ENCODE data around the gene FHL2.

Gene FHL2

DNA sequence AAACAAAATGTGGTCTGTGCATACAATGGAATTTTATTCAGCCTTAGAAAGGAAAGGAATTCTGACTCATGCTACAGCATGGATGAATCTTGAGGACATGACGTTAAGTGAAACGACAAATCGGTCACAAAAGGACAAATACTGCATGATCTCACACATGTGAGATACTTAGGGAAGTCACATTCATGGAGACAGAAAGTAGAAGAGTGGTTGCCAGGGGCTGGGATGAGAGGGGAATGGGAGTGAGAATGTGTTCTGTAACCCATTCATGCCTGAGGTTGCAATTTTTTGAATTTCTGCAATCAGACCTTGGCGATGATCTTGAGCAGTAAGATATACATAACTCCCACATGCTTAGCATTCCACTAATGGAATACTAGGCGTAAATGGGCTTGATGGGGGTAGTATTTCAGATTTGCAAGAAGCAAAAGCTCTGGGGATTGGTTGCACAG, 22.0 kb downstream of the FHL2 start:
- no peak for FAIRE-seq

DNA sequence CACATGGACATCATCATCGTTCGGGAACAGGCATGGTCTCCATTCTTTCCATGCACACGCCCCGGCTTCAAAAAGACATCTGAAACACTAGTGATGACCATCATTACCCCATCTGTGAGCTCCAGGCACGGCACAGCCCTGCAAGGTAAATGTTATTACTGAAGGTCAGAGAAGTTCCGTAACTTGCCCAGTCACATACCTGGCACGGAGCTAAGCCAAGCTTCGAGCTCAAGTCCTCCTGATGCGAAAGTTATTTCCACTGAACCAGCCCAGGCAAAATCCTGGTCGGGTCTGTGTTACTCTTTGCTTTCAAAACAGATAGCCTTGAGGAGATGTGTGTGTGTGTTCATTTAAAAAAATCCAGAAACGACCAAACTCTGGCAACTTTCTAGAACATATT, 22.8 kb downstream of the FHL2 start:
- FAIRE-seq, result no peak

DNA sequence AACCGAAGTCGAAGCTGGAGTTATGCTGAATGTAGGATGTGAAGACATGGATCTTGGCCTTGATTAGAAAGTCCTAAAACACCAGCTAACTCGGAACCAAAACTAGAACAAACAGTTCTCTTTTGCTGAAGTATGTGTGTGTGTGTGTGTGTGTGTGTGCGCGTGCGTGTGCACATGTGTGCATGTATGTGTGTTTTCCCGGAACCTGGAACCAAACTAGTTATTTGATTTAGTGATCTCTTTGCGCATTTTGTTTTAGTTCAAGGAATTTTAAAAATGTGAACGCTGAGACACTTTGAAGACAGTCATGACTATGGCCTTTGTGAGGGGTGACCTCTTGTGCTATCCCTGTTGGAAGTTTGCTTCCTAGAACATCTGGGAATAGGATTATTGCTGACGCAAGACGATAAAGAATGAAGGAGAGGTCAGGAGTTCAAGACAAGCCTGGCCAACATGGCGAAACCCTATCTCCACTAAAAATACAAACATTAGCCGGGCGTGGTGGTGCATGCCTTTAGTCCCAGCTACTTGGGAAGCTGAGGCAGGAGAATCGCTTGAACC, 23.8 kb downstream of the FHL2 start:
- FAIRE-seq, result no peak

DNA sequence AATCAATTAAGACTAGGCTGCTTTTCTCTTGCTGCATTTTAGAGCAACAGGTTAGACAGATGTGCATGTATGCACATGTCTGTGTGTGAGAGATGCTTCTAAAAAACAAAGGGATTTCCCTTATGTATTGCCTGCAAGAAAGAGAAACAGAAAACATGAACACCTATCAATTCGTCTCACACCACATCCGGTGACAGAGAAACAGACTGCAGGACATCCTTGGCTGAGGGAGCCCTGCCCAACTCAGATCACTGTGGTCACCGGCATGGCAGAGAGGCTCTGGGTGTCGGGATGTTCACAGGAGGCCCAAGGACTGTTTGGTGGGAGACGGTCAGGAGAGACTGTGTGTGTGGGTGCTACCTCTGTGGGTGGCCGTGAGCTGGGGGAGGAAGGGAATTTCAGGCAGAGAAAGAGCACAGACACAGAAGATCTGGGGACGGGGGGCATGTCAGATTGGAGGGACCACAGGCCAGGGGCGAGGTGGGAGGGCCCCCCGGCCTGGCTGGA, 24.9 kb downstream of the FHL2 start:
- no peak for FAIRE-seq

DNA sequence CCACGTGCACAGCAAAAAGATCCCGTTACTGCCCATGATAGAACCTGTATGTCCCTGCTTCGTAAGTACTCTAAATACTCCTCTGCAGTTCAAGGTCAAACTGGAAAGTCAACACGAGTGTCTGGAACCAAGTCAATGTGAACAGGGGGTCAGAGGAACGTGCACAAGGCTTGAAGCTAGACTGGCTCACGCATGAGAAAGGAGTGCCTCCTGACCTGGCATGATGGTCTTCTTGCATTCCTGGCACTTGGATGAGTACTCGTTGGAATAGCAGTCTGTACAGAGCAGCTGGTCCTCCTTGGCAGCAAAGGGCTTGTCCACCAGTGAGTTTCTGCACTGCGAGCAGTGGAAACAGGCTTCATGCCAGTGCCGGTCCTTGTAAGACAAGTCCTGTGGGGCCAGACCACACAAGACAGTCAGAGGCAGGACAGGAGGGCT, 25.5 kb downstream of the FHL2 start:
- no peak for FAIRE-seq

DNA sequence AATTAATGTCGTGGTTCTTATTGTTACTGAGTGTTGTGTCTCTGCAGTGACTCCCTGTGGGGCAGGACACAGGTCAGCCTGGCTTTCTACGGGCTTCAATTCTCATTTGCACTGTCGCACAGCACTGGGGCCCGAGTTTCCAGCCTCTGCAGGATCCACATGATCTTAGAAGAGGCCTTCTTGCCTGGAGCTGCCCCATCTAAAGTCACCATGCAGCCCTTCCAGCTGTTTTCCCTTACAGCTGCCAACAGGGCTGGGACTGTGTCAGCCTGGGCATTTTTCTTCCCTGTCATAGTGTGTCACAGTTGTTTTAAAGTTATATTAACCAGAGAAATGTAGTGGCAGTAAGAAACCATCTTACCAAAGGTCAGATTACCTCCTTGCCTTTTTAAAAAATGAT, 27.0 kb downstream of the FHL2 start:
- no peak for FAIRE-seq

DNA sequence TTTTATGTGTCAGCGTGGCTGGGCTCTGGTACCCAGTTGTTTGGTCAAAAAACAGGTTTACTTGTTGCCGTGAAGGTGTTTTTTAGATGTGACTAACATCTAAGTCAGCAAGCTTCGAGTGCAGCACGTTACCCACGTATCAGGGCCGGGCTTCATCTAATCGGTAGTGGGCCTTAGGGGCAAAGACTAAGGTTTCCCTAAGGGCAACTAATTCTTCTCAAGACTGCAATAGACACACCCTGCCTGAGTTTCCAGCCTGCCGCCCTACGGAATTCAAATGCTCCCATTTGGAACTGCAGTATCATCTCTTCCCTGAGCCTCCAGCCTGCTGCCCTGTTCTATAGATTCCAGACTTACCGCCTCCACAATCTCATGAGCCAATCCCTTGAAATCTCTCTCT, 27.7 kb downstream of the FHL2 start:
- no peak for FAIRE-seq

DNA sequence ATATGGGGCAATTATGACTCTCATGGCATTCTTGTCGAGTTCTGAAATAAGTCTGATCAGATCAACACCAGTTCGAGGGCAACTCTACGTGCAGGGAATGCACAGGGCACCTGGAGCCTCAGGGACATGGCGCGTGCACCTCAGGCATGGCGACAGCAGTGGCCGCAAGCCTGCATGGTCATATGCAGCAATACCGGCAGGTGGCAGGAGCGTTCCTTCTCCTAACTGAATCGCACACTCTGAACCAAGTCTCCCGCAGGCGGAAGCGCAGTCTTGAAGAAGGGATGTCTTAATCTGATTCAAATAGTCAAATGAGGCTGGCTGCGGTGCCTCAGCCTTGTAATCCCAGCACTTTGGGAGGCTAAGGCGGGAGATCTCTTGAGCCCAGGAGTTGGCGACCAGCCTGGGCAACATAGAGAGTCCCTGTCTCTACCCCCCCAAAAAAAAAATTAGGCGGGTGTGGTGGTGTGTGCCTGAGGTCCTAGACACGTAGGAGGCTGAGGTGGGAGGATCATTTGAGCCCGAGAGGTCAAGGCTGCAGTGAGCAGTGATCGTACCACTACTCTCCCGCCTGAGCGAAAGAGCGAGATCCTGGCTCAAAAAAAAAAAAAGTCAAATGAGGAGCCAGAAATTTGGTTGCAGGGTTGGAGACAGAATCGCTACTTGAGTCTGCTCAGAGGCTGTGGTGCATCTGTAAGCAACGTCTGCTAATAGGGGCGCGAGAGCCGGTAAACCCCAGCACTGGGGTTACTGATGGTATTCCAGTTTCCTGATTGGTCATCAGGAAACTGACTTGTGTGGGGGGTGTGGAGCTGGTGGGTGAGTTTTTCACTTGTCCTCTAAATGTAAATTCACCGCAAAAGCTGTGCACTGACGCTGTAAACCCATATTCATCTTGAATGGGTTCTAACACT, 28.8 kb downstream of the FHL2 start:
- no peak for FAIRE-seq

DNA sequence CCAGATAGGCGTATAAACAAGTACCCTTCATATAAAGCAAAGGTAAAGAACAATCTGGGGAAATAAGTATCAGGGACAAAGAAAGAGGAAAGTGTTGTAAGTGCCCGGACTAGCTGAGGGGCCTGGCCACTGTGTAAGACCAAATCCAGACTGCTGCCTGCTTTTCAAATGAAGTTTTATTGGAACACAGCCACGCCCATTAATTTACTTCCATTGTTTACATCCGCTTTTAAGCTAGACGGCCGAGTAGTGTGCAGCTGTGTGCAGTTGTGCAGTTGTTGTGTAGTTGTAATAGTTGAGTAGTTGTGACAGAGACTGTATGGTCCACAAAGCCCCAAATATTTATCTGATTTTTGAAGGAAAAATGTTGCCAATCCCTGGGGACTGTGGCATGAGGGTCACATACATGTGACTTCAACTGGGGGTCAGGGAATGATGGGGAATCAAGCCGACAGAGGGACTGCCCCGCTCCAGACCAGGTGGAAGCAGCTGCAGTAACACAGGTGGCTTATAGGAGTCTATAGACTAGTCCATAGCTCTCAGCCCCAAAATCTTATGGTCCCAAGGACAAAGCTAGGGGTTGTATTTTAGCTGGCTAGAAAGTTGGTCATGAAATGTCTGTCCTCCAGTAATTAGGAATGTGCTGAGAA, 30.0 kb downstream of the FHL2 start:
- FAIRE-seq, result no peak

DNA sequence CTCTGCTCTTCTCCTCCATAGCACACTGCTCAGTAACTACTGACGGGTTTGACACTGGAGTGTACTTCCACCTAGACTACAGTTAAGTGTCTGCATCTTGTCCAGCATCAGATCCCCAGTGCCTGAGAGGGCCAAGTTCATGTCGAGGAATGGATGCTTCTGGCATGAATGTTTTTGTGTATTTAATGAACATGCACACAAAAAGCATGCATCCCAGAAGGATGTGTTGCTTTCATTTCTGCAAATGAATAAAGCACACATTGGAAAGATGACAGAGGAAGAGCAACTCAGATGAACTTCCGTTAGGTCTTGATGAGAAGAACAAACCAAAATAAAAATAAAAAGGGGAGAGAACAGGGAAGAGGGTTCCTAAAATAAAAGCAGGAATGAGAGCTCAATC, 33.6 kb downstream of the FHL2 start:
- no peak for FAIRE-seq

DNA sequence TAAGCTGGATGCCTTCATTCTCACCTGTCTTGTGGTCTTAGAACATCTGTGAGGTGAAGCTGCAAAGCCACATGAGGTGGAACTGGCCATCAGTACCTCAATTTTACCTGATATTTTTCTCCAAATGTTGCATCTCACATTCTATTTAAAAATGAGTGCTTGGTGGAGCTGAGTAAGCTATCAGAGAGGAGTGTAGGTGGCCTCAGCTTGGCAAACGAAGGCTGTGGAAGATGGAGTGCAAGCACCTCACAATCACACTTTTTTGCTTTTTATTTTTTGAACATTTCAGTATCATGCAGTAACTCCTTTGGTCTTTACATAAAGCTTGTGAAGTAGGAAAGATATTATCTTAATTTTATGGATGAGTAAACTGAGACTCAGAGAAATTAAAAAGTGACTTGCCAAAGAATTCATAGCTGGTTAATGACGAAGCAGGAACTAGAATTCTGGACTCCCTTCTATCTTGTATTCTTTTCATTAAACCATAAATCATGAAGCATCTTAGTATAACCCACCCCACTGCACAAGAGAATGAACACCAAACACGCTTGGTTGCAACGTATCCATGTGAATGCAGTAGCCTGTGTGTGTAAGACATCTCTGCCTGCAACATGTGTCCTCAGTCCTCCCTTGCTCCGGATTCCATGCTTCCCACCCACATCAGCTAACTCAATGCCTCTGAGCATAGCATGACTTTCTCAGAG, 34.3 kb downstream of the FHL2 start:
- no peak for FAIRE-seq

DNA sequence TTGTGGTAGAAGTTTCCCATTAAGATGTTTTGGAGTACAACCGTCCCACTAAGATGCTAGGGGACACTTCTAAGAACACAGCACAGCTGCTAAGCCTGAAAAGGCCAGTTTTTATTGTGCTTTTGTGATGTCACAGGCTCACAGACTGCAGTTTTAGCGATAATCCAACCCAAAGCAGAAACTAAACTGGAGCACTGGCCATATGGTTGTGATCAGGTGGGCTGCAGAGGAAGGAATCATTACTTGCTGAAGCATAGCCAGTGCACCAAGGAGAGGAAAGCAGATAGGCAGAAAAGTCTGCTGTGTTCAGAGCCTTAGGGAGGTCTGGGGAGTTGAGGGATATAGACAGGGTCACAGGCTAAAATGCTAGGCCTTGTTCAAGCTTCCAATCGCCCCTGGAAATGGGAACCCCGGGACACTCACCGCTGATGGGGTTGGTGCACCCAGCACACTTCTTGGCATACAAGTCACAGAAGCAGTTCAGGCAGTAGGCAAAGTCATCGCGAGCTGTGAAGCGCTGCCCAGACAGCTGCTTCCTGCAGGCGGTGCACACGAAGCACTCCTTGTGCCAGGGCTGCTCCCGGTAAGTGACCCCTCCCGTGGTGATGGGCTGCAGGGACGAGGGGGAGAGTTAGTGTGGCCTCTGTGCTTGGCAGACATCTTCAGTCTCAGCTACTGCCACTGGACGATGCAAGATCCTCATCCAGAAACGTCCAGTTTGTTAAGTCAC, 35.8 kb downstream of the FHL2 start:
- FAIRE-seq, result no peak

DNA sequence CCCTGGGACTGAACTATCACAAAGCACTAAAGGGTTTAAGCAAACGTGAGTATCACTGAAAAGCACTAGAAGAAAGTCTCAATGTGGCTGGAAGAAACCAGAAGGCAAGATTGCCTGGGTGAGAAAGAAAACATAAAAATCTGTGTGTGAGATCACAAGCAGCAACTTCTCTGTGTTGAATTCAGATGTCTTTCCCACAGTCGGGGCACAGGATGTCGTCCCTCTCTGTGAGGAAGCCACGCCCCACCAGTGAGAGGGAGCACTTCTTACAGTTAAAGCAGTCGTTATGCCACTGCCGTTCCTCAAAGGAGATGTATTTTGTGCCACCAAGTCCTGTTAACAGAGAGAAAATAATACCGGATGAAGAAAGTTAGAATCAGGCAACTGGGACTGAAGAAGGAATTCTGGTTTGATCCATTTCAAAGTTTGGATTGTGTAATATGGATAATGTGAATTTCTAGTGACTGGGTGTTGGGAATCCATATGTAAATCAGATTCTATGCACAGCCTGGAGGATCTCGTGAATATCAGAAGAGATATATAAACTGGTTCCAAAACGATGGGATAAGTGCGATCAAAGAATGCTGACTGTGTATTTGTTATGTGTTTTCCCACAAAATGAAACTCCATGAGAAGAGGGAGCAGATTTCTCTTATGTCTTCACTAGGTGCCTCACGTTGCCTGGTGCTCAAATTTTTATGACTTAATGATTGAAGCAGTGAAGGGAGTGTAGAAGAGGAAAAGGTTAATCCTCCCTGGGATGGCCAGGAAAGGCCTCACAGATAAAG, 37.6 kb downstream of the FHL2 start:
- FAIRE-seq, result no peak

DNA sequence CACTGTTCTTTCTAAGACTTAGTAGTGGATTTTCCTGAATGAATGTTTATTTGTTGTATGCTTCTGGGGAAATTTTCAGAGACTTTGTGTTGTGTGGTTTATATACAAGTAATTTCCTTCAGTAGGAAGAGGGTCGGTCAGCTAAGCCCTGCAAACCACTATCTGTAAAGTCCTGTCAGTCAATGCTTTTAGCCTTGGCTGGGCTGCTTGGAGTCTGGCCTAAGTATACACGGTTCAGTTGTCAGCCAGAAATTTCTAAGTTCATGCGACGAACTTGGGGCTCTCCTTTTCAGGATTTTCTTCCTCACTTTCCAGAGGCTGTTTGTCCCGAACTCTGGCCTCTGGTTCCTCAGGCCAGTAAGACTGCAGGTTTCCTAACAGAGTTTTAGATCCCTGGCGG, 40.3 kb downstream of the FHL2 start:
- no peak for FAIRE-seq

DNA sequence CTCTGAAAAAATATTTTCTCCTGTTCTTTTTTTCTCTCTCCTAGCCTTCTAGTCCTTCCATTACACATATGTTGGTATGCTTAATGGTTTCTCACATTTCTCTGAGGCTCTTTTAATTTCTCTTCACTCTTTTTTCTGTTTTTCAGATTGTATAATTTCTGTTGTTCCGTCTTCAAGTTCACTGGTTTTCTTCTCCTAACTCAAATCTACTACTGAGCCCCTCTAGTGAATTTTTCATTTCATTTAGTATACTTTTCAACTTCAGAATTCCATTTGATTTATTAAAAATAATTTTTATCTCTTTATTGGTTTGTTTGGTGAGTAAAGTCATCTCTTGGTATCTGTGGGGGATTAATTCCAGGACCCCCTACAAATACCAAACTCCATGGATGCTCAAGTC, 41.7 kb downstream of the FHL2 start:
- FAIRE-seq, result no peak

DNA sequence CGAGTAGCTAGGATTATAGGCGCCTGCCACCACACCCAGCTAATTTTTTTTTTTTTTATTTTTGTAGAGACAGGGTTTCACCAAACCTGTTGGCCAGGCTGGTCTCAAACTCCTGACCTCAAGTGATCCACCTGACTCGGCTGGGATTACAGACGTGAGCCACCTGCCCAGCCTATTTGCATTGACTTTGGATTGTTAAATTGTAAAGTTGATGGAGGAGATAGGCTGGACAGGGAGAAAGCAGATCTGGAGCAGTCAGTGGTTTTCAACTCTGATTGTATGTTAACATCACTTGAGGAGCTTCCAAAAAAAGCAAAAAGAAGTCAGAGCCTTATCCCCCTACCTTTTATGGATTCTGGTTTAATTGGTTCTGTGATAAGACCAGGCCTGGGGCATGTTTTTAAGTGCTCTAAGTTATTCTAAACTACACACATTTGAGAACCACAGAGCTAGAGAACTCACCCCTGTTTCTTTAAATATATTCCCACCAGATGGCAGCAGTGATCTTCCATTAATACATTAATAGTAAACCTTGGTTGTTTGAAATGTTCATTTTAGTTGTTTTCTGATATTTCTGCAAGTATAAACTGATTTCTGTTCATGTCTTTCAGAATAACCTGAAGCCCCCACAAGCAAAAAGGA, 54.0 kb downstream of the FHL2 start:
- peak; percentile 89 for FAIRE-seq

DNA sequence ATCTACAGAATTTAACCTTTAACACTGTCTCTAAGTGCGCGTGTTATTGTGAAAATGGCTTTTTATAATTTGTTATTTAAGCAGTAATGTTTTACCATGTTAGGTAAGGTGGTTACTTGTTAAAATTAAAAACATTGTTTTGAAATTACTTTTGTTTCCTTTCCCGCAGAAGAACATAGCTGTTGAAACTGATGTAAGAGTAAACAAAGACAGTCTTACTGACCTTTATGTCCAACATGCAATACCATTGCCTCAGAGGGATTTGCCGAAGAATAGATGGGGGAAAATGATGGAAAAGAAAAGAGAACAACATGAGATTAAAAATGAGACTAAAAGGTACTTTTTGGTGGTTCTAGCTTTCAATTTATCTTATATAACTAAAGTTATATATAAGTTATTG, 59.4 kb downstream of the FHL2 start:
- FAIRE-seq, result no peak

DNA sequence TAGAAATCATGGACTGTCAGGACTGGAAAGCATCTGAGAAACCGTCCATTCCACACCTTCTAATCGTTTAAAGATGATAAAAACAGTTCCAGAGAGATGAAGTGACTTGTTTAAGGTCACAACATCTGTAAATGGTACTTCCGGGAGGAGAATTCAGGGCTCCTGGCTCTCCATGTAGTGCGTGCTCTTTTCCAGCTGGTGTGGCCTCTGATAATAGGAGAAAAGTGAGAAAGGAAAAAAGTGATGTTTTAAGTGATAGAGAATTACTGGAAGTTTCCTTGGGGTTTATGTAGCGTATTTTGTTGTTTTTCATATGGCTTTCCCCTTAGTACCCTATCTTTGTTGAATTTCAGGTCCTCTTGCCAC, 60.8 kb downstream of the FHL2 start:
- no peak for FAIRE-seq

DNA sequence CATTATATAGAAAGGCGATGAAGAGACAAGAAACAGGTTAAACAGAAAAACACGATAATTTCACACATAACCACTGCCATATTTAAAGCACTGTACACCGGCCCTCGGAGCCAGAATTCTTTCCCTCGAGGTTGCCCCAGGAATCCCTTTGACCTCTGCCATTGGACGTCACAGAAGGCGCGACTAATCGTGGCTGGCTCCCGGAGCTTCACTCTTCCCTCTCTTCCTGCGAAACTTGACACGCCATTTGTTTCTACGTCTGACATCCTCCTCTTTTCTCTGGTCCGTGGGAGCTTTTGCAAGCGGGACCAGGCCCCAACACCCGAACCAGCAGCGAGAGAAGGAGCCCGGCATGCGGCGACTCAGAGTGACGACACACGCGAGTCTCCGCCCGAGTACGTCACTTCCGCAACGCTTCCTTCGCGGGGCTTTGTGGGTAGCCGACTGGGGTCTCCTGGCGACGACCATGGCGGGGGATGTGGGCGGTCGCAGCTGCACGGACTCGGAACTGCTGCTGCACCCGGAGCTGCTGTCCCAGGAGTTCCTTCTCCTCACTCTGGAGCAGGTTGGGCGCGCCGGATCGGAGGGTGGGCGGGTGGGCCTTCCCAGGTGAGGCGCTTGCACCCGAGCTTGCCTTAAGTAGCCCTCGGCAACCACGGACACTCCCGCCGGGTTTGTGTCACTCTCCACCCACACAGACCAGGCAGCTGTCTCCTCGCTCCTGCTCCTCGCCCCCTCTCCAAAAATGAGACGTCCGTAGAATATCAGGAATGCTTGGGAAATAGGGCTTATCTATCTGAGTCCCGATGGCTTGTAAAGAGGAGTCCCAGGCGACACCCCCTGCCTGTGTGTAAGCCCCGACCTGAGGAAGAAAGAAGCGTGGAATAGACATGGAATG, 61.5 kb downstream of the FHL2 start, which contains the start of gene C2orf49:
TSS of gene C2orf49 (plus strand) at position 419 of the 898 bp plus-strand sequence. CDS start at position 467, 48 bp downstream.
- FAIRE-seq, result no peak

DNA sequence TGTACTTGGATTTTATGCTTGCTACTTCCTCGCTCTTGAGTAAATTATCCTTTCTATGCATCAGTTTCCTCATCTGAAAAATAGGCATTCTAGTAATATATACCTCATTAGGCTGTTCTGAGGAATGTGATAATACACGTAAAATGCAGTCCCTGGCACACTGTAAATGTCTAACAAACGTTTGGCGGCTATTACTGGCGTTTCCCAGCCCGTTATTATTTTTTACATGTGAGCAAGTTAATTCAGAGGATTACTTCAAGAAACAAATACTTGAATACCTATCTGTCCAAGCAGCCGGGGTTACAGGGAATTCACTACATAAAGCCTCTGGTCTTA, 62.1 kb downstream of the FHL2 start:
- FAIRE-seq, result no peak

All from A204.1 (cell line).